Epithelial cell of proximal tubule (primary cell): Measurements from ENCODE around the gene FCRL6. TPM values are rescaled to one million over a fixed set of nuclear protein-coding genes. Genes with fewer than 3 reads are reported as not detected.

ENCODE experiments used
- DNase-seq: peaks from one replicate; pipeline ENCODE4 v3.0.0-alpha.2; 2011; ENCODE audit warnings: low read depth
- H3K4me3 ChIP-seq: 2 replicates; pipeline ENCODE4 v1.5.1; 2011; ENCODE audit warnings: low read depth, mild to moderate bottlenecking, low read length
- CTCF ChIP-seq: conservative IDR thresholded peaks from 2 replicates; pipeline ENCODE4 v1.5.1; 2012; ENCODE audit warnings: low read depth, mild to moderate bottlenecking, low read length
- total RNA-seq: library from RNA; depleted of rRNA; stranded (reverse); fragments of >200 nt; gene quantifications from 2 replicates; pipeline ENCODE4 v1.2.3, GENCODE V29; 2015

FCRL6 gene
- total RNA-seq, 1 donor from 2014 or later = not detected

GRCh38 chr1:159853417-159854115, 51.4 kb downstream of the FCRL6 start:
- no peak for TF ChIP-seq CTCF
- DNase-seq = no peak
- peak overlapping the region; percentile 71 for H3K4me3 ChIP-seq

- TF ChIP-seq CTCF = no peak
- H3K4me3 ChIP-seq = peak overlapping the region; percentile 71
- DNase-seq = no peak
Measured at GRCh38 chr1:159854116-159854692, 52.0 kb downstream of the FCRL6 start.

DNA sequence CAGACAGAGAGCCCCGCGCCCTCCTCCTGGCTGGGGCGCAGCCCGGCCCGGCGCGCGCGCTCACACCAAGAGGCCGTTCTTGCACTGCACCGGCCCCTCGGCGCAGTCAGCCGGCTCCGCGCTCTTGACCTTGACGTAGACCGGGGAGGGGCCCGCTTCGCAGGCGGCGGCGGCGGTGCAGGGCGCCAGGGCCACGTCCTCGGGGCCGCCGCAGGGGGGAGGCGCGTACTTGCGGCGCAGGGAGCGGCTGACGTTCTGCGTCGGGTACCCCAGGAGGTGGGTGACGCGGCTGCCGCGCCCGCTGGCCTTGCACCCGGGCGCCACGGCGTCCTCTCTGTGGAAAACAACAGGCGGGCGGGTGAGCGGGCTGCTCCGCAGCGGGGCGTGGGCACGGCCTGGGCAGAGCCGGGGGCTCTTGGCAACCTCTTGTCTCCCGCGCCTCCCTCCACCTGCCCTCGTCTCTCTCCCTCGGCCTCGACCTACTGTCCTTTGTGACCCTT, 52.6 kb downstream of the FCRL6 start:
- H3K4me3 ChIP-seq = peak overlapping the region; percentile 71
- DNase-seq = no peak
- no peak for TF ChIP-seq CTCF

GRCh38 chr1:159855709-159856108, 53.5 kb downstream of the FCRL6 start:
- TF ChIP-seq CTCF = no peak
- no peak overlapping the region for H3K4me3 ChIP-seq
- no peak for DNase-seq

DNA sequence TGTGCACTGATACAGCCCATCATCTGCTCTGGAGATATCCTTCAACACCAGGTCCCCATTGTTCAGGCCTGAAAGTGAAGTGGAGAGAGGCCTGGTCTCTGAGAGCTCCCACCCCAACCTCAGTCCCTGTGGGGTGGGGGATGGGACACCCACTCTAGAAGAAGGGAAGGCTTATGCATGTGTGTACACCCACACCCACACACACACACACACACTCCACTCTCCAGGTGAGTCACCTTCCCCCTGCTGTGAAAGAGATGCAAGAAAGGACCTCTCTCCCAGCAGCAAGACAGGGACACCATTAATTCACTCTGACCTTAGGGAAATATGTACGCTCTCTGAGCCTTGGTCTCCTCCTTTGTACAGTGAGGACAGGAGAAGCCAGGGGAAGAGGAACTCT, 54.4 kb downstream of the FCRL6 start:
- no peak for DNase-seq
- TF ChIP-seq CTCF = no peak
- H3K4me3 ChIP-seq = no peak overlapping the region

- DNase-seq = no peak
- TF ChIP-seq CTCF = no peak
- H3K4me3 ChIP-seq = no peak overlapping the region
Measured at GRCh38 chr1:159857889-159858288, 55.7 kb downstream of the FCRL6 start.
